ENCODE data around the gene CPB2. TPM values are rescaled to one million over a fixed set of nuclear protein-coding genes. Genes with fewer than 3 reads are reported as not detected.

Gene CPB2
- total and polyA plus RNA-seq, 10 donors = not detected

DNA sequence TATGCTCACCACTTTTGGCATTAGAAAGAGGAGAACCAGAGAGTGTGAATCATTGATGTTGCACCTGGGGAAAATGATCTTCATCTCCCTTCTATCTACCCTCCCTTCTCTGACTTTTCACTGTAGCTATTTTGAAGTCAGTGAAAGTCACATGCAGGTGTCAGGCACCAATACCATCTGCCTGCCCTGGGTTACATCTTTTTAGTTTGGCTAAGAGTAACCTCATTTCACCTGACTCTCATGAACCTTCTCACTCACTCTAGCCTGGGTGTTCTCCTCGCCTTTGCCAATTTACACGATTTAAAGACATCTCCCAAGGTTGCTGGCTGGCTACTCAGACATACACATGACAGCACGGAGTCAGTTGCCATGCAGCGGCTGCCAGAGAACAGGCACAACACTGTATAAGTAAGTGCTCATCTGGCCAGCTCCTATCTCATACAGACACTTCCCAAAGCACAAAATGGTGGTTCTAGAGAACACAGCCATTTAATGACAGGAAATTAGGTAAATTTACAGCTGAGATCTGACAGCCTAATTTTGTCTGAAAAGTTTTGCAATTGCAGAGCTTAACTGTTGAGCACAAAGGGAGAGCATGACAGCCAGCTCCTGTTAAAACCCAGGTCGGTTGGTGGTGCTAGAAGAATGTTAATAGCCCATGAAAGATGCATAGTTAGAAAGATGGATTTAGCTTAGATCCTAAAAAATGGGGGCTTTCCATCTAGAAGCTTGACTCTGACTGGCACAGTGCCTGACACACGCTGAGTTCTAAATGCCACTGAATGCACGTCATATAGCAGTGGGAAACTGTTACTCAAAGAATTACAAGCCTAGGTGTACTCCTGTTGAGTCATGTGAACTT is 44.7 kb upstream of the CPB2 start:
- Histone ChIP-seq H3K36me3 (peaks cover 0 to 99% (median 78%) of the 10 kb centered on the region in 6 donors), H3K4me1 (peaks cover 0 to 11% (median 0%) of the 10 kb centered on the region in 6 donors), H3K9me3 (no peaks in the 10 kb centered on the region), H3K27ac (peak overlapping the region in 1 of 8 donors; percentile 4), H3K27me3 (replicated peaks in 1 of 7) (no peaks in the 10 kb centered on the region), H3K4me3 (no peak overlapping the region)
- intact Hi-C loops (cut with DNase I; ENCODE audit: low total_unique reads) = loop anchor here (10.0 kb wide), 1 partner anchor 175 kb away; no protein-coding TSS in a partner anchor
- TF ChIP-seq POLR2AphosphoS5 (IDR thresholded peaks at IDR 0.05) = peak in 1 of 3 donors; percentile 17
- TF ChIP-seq POLR2A (IDR thresholded peaks at IDR 0.05) = no peak
- WGBS, 5 donors = 71 to 80% (median 77%) methylated on average over 7 of the region's 7 CpGs
- no peak for DNase-seq

DNA sequence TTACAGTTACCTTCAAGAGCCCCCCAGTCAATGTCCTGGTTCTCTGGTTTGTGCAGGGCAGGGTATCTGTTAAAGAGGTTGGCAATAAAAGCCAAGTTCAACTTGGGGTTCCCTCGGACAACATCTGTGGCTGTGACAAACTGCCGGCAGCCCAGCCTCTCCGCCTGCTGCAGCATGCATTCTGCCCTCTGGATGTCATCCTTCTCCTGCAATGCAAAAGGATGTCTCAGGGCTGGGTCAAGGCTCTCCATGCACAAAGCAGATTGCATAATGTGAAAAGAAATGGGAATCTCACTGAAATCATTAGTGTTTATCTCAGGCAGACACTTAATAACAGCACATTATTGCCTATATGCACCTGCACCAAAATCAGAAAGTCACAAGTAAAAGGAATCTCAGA is 42.1 kb upstream of the CPB2 start:
- peaks cover 0 to 3% (median 0%) of the 10 kb centered on the region in 6 donors for H3K4me1 ChIP-seq
- intact Hi-C loops (cut with DNase I; ENCODE audit: low total_unique reads) = no loop called here
- H3K4me3 ChIP-seq = no peak overlapping the region
- 47 to 75% (median 71%) methylated on average over 3 of the region's 3 CpGs for WGBS, 5 donors
- no peak for DNase-seq
- peaks cover 0 to 99% (median 78%) of the 10 kb centered on the region in 6 donors for H3K36me3 ChIP-seq
- no peaks in the 10 kb centered on the region for H3K27me3 ChIP-seq (replicated peaks in 1 of 7)
- no peaks in the 10 kb centered on the region for H3K9me3 ChIP-seq
- no peak overlapping the region for H3K27ac ChIP-seq
- peak in 1 of 3 donors; percentile 49 for TF ChIP-seq POLR2AphosphoS5 (IDR thresholded peaks at IDR 0.05)
- TF ChIP-seq POLR2A (IDR thresholded peaks at IDR 0.05) = no peak
- TF ChIP-seq, protein P1, sequence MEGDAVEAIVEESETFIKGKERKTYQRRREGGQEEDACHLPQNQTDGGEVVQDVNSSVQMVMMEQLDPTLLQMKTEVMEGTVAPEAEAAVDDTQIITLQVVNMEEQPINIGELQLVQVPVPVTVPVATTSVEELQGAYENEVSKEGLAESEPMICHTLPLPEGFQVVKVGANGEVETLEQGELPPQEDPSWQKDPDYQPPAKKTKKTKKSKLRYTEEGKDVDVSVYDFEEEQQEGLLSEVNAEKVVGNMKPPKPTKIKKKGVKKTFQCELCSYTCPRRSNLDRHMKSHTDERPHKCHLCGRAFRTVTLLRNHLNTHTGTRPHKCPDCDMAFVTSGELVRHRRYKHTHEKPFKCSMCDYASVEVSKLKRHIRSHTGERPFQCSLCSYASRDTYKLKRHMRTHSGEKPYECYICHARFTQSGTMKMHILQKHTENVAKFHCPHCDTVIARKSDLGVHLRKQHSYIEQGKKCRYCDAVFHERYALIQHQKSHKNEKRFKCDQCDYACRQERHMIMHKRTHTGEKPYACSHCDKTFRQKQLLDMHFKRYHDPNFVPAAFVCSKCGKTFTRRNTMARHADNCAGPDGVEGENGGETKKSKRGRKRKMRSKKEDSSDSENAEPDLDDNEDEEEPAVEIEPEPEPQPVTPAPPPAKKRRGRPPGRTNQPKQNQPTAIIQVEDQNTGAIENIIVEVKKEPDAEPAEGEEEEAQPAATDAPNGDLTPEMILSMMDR (IDR thresholded peaks at IDR 0.05 in 8 of 11, conservative IDR thresholded peaks at IDR 0.05 in 3 of 11) = no peak

DNA sequence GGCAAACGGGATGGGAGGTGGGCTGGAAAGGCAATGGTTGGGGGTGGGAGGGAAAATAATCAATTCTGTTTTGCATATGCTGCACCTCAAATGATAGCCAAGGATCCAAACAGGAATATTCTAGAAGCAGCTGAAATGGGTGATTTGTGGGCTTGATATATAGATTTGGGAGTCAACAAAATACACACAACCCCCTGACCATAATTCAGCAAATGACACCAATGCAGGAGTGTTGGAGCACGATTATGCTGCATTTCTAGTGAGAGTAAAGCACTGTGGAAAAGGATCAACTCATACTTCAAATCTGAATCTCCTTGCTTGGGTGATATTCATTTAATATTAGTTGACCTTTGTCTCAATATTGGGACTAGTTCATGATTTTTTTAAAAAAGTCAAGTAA is 41.1 kb upstream of the CPB2 start:
- TF ChIP-seq POLR2AphosphoS5 (IDR thresholded peaks at IDR 0.05) = no peak
- TF ChIP-seq, protein P1 (IDR thresholded peaks at IDR 0.05 in 8 of 11, conservative IDR thresholded peaks at IDR 0.05 in 3 of 11) = no peak
- no peak for TF ChIP-seq POLR2A (IDR thresholded peaks at IDR 0.05)
- H3K27ac ChIP-seq = no peak overlapping the region
- H3K36me3 ChIP-seq = peaks cover 0 to 99% (median 77%) of the 10 kb centered on the region in 6 donors
- DNase-seq = no peak
- 65 to 92% (median 78%) methylated on average over 2 of the region's 2 CpGs for WGBS, 5 donors
- no peak overlapping the region for H3K4me3 ChIP-seq
- no peaks in the 10 kb centered on the region for H3K9me3 ChIP-seq
- H3K27me3 ChIP-seq (replicated peaks in 1 of 7) = no peaks in the 10 kb centered on the region
- H3K4me1 ChIP-seq = peaks cover 0 to 3% (median 0%) of the 10 kb centered on the region in 6 donors
- intact Hi-C loops (cut with DNase I; ENCODE audit: low total_unique reads) = no loop called here

DNA sequence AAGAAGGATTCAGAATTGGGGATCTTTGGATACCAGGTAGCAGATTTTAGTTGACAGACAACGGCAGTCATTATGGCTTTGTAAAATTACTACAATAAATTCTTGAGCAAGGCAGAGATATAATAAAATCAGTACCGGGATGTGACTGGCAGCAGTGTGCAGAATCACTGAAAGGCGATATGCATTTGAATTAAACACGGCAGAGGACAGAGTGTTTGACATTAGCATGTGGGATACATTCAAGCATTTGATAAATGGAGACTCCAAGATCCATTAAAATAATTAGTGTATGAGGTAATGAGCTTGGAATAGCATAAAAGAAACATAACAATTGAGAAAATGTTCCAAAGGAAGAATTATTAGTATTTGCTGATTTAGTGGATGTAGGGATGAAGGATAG is 40.3 kb upstream of the CPB2 start:
- 90 to 97% (median 95%) methylated on average over 4 of the region's 4 CpGs for whole genome bisulfite sequencing, 5 donors
- DNase-seq = no peak
- Histone ChIP-seq H3K9me3 (no peaks in the 10 kb centered on the region), H3K4me1 (peaks cover 0 to 4% (median 0%) of the 10 kb centered on the region in 6 donors), H3K27me3 (replicated peaks in 1 of 7) (no peaks in the 10 kb centered on the region), H3K36me3 (peaks cover 0 to 99% (median 76%) of the 10 kb centered on the region in 6 donors), H3K4me3 (no peak overlapping the region), H3K27ac (no peak overlapping the region)
- TF ChIP-seq, protein P1 (IDR thresholded peaks at IDR 0.05 in 8 of 11, conservative IDR thresholded peaks at IDR 0.05 in 3 of 11) = no peak
- no peak for TF ChIP-seq POLR2AphosphoS5 (IDR thresholded peaks at IDR 0.05)
- TF ChIP-seq POLR2A (IDR thresholded peaks at IDR 0.05) = no peak
- intact Hi-C loops (cut with DNase I; ENCODE audit: low total_unique reads) = no loop called here
